ENCODE measurements around the gene VPS72. TPM values are rescaled to one million over a fixed set of nuclear protein-coding genes. Genes with fewer than 3 reads are reported as not detected.

The VPS72 gene
- total and polyA plus RNA-seq, 9 of the 15 experiments (the other 6 are each of a cell fraction or from before 2014, with no cell fraction given), result 7.2 to 131 (median 75.7) TPM

DNA sequence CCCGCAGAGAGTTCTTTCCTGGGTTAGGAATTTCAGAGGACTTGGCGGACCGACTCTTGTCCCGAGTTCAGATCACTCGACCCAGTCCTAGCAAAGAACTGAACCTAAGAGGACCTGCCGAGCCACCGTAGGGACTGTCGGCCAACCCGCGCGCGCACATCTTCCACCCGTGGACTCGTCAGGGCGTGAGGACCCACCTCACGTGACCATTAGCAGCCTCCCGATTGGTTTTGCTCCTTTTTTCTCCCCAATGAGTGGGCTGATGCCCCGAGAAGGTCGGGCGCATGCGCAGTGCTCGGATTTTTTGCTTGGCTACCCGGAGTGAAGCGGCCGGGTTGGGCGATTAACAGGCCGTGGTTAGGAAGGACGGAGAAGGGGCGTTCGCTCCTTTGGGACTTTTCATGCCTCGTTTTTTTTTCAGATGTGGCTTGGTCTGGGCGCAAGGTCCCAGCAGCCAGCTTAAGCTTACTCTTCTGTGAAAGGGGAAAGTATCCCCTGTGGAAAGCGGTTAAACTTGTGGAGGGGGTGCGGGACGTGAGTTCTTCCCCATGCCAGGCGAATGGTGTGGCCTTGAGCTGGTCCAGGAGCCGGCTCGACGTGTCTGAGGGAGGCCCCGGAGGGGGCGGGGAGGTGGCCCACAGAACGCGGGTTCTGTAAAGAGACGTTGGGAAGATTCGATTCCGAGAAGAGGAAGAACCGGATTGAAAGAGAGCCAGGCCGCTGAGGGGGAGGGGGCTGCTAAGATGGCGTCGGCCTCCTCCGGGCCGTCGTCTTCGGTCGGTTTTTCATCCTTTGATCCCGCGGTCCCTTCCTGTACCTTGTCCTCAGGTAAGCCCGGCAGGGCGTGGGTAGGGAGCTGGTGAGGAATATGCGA, 8.5 kb upstream of the VPS72 start, which contains the start of gene PIP5K1A (continued):
- TF ChIP-seq, protein P1, sequence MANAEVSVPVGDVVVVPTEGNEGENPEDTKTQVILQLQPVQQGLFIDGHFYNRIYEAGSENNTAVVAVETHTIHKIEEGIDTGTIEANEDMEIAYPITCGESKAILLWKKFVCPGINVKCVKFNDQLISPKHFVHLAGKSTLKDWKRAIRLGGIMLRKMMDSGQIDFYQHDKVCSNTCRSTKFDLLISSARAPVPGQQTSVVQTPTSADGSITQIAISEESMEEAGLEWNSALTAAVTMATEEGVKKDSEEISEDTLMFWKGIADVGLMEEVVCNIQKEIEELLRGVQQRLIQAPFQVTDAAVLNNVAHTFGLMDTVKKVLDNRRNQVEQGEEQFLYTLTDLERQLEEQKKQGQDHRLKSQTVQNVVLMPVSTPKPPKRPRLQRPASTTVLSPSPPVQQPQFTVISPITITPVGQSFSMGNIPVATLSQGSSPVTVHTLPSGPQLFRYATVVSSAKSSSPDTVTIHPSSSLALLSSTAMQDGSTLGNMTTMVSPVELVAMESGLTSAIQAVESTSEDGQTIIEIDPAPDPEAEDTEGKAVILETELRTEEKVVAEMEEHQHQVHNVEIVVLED (CRISPR knock-in tag; IDR thresholded peaks at IDR 0.05), result no peak
- TF ChIP-seq, protein P2, sequence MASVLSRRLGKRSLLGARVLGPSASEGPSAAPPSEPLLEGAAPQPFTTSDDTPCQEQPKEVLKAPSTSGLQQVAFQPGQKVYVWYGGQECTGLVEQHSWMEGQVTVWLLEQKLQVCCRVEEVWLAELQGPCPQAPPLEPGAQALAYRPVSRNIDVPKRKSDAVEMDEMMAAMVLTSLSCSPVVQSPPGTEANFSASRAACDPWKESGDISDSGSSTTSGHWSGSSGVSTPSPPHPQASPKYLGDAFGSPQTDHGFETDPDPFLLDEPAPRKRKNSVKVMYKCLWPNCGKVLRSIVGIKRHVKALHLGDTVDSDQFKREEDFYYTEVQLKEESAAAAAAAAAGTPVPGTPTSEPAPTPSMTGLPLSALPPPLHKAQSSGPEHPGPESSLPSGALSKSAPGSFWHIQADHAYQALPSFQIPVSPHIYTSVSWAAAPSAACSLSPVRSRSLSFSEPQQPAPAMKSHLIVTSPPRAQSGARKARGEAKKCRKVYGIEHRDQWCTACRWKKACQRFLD (CRISPR knock-in tag; IDR thresholded peaks at IDR 0.05), result no peak
- TF ChIP-seq, protein P3, sequence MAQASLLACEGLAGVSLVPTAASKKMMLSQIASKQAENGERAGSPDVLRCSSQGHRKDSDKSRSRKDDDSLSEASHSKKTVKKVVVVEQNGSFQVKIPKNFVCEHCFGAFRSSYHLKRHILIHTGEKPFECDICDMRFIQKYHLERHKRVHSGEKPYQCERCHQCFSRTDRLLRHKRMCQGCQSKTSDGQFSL (CRISPR knock-in tag; IDR thresholded peaks at IDR 0.05), result 0 out of 2 replicates have a peak, but pooled peaks have one; percentile 48
- TF ChIP-seq, protein P3 (tag; IDR thresholded peaks at IDR 0.05), result peak in 1 of 2 experiments; percentile 69; a peak in 2 of 4 replicates
- TF ChIP-seq DDX20 (tag; IDR thresholded peaks at IDR 0.05; ENCODE audit: low read depth) (no peak), ILK (tag; IDR thresholded peaks at IDR 0.05; ENCODE audit: borderline replicate concordance, low read depth) (no peak), SAFB (IDR thresholded peaks at IDR 0.05; ENCODE audit: borderline replicate concordance, low read depth, low read length) (peak; percentile 89)
- TF ChIP-seq, protein P4, sequence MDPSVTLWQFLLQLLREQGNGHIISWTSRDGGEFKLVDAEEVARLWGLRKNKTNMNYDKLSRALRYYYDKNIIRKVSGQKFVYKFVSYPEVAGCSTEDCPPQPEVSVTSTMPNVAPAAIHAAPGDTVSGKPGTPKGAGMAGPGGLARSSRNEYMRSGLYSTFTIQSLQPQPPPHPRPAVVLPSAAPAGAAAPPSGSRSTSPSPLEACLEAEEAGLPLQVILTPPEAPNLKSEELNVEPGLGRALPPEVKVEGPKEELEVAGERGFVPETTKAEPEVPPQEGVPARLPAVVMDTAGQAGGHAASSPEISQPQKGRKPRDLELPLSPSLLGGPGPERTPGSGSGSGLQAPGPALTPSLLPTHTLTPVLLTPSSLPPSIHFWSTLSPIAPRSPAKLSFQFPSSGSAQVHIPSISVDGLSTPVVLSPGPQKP (CRISPR knock-in tag; IDR thresholded peaks at IDR 0.05), result no peak
- TF ChIP-seq, protein P5, sequence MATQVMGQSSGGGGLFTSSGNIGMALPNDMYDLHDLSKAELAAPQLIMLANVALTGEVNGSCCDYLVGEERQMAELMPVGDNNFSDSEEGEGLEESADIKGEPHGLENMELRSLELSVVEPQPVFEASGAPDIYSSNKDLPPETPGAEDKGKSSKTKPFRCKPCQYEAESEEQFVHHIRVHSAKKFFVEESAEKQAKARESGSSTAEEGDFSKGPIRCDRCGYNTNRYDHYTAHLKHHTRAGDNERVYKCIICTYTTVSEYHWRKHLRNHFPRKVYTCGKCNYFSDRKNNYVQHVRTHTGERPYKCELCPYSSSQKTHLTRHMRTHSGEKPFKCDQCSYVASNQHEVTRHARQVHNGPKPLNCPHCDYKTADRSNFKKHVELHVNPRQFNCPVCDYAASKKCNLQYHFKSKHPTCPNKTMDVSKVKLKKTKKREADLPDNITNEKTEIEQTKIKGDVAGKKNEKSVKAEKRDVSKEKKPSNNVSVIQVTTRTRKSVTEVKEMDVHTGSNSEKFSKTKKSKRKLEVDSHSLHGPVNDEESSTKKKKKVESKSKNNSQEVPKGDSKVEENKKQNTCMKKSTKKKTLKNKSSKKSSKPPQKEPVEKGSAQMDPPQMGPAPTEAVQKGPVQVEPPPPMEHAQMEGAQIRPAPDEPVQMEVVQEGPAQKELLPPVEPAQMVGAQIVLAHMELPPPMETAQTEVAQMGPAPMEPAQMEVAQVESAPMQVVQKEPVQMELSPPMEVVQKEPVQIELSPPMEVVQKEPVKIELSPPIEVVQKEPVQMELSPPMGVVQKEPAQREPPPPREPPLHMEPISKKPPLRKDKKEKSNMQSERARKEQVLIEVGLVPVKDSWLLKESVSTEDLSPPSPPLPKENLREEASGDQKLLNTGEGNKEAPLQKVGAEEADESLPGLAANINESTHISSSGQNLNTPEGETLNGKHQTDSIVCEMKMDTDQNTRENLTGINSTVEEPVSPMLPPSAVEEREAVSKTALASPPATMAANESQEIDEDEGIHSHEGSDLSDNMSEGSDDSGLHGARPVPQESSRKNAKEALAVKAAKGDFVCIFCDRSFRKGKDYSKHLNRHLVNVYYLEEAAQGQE (IDR thresholded peaks at IDR 0.05; ENCODE audit: borderline replicate concordance), result peak; percentile 84
- TF ChIP-seq, protein P5 (CRISPR knock-in tag; IDR thresholded peaks at IDR 0.05; ENCODE audit: low read depth), result no peak

All from K562 (cell line).